B cell (primary cell): ENCODE results near the gene CDH12.
"Not testable (repeated sequence)": the region's sequence is repeated elsewhere in the genome, so short reads cannot be mapped to it uniquely, and the experiment has no call there.

Experiments used
- CTCF ChIP-seq: fragments of 200-600 bp; IDR thresholded peaks from one replicate; pipeline ENCODE4 v1.8.0; 2022; ENCODE audit warnings: antibody characterized with exemption, mild to moderate bottlenecking
- EZH2 ChIP-seq: IDR thresholded peaks from 2 replicates; pipeline ENCODE4 v1.6.1; 2012; ENCODE audit warnings: borderline replicate concordance, low read depth, mild to moderate bottlenecking, moderate library complexity, low read length; ENCODE audit not compliant: insufficient read depth, poor library complexity, severe bottlenecking

DNA sequence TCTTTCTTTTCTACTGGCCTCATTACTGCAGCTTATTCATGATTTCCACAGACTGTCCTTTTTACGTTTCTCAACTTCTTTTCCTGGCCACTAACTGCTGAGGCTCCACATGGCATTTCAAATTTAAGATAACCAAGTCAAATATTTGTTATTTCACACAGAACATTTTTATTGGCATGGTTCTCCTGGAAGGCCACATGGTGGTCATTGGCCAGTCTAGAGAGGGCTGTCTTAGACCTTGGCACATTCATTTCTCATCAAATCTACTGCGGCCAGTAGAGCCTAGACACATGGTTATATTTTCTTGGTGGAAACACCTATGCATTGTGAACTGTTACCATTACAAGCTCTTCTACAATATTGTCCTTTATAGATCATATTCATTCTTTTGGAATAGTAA lies 644.7 kb downstream of the CDH12 start:
- TF ChIP-seq EZH2, CTCF: not testable (repeated sequence)
